ENCODE data around the gene KIF3A.

Gene KIF3A

DNA sequence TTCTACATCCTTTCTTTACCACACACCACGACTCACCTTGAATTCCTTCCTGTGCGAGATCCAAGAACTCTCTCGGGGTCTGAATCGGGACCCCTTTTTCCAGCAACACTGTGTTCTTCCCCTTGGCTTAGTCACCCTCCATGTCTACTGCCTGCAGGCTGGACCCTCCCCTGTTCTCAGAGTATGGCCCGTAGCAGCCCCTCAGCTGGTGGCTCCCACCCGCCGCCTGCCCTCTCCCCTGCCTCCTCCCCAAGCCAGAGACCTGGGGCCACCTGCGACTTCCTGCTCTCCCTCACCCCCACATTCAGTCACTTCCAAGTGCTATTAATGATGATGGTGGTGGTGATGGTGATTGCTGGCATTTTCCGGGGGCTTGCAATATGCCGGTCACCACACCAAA is 70.0 kb downstream of the KIF3A start:
- H3K27ac ChIP-seq: no peak overlapping the region
- TF ChIP-seq, protein P1, sequence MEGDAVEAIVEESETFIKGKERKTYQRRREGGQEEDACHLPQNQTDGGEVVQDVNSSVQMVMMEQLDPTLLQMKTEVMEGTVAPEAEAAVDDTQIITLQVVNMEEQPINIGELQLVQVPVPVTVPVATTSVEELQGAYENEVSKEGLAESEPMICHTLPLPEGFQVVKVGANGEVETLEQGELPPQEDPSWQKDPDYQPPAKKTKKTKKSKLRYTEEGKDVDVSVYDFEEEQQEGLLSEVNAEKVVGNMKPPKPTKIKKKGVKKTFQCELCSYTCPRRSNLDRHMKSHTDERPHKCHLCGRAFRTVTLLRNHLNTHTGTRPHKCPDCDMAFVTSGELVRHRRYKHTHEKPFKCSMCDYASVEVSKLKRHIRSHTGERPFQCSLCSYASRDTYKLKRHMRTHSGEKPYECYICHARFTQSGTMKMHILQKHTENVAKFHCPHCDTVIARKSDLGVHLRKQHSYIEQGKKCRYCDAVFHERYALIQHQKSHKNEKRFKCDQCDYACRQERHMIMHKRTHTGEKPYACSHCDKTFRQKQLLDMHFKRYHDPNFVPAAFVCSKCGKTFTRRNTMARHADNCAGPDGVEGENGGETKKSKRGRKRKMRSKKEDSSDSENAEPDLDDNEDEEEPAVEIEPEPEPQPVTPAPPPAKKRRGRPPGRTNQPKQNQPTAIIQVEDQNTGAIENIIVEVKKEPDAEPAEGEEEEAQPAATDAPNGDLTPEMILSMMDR (conservative IDR thresholded peaks at IDR 0.05): no peak

DNA sequence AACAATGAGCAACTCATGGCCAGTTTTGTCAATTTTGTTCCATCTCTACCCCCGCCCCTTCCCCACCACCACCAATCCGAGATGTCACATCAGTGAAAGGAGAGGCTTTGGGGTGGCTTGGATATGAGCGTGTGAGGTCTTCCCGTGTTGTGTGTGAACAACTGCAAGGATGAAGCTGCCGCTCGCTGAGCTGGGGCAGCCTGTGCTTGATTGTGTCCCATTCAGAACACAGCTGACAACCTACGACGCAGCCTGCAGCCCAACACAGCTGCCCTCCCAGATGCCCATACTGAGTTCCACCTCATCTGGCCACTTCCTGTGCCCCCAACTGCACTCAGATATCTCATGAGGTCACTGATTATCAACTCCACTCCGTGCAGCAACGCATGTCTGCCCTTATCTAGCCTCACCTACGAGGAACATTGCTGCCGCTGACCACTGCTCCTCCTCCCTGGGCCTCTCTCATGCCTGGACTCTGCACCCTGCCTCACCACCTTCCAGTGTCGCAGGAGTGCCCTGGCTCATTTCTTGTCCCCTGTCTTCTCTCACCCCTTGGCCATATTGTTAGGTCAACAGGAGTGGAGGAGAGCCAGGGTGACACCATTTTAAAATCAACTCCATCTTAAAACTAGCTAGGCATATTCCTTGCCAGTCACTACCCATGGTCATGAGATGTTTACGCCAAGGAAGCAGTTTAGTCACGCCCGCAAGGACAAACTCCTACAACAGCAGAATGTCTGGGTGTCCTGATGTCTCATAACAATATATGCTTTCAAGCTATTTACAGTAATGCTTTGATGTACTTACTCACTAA is 70.8 kb downstream of the KIF3A start:
- H3K27ac ChIP-seq: no peak overlapping the region
- TF ChIP-seq, protein P1 (conservative IDR thresholded peaks at IDR 0.05): no peak

DNA sequence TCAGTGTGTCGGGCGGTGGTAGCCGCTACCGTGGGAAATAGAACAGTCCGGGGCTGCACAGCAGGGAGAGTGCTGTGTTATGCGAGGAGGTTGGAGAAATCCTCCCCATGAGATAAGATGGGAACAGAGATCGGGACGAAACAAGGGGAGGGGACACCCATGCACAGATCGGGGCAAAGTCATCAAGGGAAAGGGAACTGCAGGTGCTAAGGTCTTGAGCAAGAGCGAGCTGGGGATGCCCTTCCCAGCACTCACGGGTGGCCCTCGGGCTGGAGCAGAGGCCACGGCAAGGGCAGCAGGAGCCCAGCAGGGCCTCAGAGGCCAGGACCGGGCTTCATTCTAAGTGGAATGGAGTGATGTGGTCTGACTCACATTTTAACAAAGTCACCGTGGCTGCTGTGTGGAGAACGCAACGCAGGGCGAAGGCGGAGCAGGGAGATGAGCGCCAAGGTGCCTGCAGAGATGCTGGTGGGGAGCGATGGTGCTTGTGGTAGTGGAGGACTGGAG is 71.7 kb downstream of the KIF3A start:
- TF ChIP-seq, protein P1 (conservative IDR thresholded peaks at IDR 0.05): no peak
- H3K27ac ChIP-seq: no peak overlapping the region

DNA sequence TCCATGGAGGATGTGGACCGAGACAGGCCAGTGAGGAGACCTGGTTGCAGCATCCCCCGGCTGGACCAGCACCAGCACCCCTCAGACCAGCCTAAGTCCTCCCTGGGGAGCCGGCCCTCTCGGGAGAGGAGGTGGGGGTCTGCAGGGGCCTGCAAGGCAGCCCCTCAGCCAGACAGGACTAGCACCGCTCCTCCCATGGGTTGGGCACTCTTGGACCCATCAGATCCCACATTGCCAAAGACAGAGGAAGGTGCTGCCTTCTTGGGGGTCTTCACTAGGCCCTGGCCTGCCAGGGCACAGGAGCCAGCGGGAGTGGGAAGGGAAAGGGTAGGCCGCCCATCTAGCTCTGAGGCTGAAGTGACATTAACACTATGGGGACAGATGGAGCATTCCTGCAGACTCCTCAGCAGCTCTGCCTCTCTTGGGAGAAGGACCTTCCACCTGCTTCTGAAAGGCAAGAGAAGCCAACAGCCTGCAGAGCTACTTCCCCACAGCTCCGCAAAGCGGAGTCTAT is 72.6 kb downstream of the KIF3A start:
- no peak overlapping the region for H3K27ac ChIP-seq
- TF ChIP-seq, protein P1 (conservative IDR thresholded peaks at IDR 0.05): no peak

DNA sequence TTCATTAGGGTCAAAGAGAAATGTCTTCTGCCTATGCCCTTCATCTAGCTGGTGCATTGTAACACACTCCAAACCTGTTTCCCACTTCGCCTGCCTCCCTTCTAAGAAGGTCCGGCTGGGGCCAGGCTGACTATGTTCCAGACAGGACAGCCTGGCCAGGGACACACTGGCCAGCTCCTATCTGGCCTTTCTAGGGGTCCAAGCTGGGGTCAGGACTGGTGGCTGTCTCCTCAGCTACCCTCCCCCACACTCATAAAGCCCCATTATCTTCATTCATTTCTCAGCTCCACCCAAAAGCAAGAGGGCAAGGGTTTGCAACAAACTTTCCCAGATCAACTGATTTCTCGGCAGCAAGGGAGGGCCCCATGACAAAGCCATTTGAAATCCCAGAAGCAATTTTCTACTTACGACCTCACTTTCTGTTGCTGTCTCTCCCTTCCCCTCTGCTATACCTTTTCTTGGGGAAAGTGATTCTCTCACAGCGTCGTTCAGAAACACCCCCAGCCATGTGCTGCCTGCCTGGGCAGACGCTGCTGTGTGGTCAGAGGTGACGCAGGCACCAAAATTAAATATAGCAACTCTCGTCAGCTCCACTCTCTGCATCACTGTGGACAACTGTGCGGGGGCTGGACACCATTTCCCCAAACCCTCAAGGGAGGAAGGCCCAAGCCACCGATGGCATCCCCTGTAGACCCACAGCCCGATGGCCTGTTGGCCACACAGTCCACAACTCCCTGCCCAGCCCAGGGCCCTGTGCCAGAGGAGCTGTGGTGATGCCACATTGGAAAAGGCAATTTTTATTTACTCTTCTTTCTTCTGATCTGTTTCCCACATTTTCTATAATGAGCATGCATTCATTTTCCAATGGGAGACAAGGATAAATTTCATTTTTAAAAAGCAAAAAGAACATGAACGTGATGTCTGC is 73.3 kb downstream of the KIF3A start:
- H3K27ac ChIP-seq: no peak overlapping the region
- TF ChIP-seq, protein P1 (conservative IDR thresholded peaks at IDR 0.05): no peak

DNA sequence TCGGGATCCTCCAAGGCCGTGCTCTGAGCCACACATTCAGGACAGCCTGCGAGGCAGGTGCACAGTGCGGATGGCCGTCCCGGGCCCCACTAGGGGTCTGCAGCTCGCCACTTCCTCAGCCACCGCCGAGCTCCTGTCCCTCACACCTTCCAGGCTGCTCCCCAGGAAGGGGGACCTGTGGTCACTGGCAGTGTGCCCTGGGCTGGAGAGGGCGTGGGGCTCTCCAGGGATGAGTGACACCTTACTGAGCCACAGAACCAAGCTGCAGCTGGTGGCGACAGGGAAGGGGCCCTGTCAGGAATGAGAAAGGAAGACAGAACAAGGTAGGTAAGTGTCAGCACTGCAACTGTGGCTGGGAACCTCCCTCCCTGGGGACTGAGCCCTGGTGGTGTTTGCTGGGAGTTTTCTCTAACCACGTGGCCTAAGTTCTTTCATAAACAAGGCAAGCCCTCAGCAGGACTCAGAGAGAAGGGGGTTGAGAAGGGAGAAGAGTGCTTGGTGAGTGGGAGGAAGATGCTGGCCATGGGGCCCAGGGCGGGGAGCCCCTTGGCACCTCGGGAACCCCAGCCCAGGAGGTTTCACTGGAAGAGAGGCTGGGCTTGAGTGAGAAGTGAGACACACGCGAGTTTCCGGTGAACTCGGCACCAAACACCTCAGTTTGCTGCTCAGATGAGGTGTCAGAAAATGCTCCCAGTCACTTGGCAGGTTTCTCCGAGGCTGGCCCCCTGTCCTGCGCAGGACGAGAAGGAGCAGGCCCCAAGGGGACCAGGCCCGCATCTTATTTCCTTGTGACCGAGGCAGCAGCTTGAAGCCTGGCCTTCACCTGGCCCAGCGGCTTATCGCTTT is 74.2 kb downstream of the KIF3A start:
- TF ChIP-seq, protein P1 (conservative IDR thresholded peaks at IDR 0.05): no peak
- H3K27ac ChIP-seq: no peak overlapping the region

All from VCaP (cell line).